Ecto neural progenitor cell (in vitro differentiated cells): ENCODE measurements around the gene SLC41A1.

Experiments used
- DNase-seq: peaks from one replicate; pipeline ENCODE4 v3.0.0-alpha.2; 2018; ENCODE audit warnings: low spot score

The SLC41A1 gene

DNA sequence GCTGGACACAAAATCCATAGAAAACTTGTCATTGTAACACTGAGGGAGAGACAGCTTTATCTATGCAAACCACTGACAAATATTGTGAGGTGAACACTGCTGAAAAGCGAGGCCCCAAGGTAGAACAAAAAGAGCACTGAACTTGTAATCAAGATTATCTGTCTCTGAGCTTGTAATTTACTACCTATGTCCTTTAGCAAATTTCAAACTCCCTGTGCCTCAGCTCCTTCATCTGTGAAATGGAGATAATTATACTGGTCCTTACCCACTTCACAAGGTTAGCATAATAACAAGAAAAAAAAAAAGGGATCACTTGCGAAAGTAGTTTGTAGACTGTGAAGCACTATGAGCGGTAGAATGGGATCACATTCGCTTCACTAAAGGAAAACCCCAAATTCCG lies 58.1 kb downstream of the SLC41A1 start:
- DNase-seq = no peak

DNA sequence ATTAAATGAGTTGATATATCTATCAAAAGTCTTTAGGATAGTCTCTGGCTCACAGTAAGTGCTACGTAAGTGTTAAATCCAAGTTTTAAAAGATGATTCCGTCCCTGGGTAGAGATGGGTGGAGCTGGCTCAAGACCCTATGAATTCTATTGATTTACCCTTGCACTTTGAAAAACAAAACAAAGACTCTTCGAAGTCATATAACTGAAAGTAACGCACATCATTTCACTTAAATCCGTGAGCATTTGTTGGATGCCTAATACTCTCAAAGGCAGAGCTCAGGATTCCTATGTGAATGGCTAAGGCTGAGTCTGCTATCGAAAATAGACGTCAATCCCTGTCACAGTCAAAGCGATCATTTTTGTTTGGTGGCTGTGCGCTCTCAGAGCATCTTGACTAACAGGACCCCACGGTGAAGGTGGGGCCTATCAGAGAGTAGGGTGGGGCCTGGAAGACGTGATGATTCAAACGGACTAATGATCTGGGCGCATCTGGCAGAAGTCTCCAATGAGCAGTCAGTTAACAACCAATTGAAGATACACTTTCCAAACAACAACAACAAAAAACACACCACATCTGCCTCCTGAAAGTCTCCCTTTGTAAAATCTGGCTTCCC lies 61.9 kb downstream of the SLC41A1 start:
- no peak for DNase-seq

DNA sequence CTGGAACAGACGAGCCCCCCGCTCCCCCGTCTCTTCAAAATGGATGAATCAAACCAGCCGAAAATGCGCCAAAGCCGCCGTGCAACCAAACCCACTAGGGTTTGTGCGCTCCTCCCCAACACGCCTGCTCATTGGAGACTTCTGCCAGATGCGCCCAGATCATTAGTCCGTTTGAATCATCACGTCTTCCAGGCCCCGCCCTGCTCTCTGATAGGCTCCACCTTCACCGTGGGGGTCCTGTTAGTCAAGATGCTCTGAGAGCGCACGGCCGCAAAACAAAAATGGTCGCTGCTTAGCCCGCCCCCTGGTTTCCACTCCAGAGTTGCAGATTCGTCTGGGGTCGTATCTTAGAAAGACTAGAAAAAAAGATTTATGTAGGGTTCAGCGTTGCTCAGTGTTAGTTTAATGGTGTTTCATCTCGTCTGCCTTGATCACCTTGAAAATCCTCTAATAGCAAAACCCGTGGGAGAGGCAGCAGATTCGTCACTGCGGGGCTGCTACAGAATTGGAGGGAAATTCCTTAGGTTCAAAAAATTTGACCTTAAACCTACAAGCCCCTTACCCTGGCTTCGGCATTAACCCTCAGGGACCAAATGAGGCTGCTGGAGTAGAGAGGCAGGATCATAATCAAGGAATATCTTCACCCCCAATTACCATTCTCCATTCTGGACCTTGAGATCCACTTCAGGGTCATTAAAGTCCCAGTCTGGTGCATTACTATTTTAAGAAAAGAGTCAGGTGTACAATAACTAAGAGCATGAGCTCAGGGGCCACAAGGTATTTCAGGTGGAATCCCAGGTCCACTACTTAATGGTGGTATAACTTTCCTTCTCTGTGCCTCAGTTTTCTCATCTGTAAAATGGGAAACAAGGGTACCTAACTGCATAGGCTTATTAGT lies 62.6 kb downstream of the SLC41A1 start, which contains the start of gene NUCKS1:
Gene NUCKS1, minus strand, starts transcription at position 45 of the 898 bp plus-strand sequence. CDS start 209 bp downstream, outside the sequence.
- peak; percentile 98 for DNase-seq

DNA sequence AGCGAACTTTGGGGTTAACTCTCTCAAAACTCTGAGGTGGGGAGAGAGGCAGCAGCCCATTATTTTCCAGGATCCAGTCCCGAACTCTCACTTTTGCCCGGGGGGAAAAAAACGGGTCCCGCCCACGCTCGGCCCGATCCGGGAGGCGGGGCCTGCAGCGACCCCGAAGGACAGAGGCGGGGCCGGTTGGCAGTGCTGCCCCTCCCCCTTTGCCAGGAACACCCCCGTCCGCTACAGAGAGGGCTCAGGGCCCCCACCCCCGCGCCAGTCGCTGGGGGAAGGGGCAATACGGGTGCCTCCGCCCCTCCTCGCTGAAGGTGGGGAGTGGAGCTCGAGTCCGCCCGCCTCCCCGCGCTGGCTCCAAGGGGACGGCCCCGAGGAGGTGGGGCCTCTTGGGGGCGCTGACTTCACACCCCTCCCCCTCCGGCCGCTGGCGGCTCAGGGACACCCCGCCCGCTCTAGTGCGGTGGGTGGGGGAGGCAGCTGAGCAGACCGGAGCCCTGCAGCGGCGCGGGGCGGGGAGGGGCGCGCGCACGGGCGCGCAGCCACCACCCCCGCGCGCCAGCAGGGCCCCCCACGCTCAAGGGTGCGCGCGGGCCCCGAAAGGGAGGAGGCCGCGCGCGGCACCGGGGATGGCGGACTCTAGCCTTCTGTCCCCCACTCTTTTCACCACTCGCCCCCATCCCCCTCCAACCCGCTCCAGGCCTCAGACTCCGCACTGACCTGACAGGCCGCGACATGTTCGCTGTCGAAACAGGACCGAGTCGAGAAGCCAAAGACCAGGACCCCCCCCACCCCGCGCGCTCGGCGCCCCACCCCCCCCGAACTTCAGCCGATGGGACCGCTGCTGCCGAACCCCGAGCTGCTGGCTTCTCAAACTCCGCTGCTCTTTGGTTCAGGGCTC lies 63.5 kb downstream of the SLC41A1 start:
- DNase-seq = peak; percentile 97

GRCh38 chr1:205748403-205749233 lies 64.4 kb downstream of the SLC41A1 start:
- DNase-seq = no peak

GRCh38 chr1:205746757-205747412 lies 66.1 kb downstream of the SLC41A1 start:
- no peak for DNase-seq

DNA sequence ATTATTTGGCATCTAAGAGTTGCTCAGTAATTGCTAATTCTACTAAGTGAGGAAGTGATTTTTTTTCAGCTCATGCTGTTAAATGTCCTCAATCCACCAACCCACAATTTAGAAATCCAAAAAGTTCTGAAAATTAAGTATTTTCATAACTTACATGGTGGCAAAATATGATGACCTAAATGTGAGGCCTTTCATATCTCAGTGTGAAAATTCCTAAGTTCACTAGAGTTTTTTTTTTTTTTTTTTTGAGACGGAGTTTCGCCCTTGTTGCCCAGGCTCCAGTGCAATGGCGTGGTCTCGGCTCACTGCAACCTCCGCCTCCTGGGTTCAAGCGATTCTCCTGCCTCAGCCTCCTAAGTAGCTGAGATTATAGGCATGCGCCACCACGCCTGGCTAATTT lies 68.6 kb downstream of the SLC41A1 start:
- DNase-seq = no peak

DNA sequence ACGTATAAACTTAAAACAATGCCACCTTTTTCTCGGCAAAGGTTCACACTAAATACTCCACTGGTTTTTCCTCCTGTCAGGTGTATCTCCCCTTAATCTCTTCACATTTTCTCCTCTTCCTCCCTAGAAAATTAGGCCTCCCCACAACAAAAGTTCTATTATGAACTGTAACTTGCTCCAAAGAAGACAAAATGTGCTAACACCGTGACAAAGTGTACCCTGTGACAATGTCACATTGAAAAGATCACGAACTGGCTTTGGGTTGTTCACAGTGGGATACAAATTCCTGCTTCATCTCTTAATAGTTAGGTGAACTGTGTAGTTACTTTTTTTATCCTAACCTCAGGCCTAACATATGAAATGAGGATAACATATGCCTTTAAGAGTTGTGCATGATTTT lies 69.0 kb downstream of the SLC41A1 start:
- DNase-seq = no peak

- DNase-seq = no peak
Measured at GRCh38 chr1:205741681-205742080, 71.3 kb downstream of the SLC41A1 start.

DNA sequence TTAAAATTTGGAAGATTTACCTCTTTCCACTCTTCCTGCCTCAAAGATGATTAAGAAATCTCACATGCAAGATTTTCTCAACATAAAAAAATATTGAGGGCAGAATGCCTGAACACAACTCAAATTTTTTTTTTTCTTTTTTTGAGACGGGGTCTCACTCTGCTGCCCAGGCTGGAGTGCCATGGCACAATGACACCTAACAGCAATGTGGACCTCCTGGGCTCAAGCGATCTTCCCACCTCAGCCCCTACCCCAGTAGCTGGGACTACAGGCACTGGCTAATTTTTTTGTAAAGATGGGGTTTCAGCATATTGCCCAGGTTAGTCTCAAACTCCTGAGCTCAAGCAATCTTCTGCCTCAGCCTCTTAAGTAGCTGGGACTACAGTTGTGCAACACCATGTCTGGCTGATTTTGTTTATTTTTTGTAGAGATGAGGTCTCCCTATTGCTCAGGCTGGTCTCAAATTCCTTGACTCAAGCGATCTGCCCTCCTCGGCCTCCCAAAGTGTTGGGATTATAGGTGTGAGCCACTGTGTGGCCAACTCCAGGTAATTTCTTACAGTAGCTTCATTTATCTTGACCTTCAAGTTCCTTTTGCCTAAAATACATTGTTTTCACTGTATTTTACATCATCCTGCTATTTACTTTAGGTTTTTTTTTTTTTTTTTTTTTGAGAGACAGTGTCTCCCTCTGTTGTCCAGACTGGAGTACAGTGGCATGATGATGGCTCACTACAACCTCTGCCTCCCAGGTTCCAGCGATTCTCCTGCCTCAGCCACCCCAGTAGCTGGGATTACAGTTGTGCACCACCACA lies 73.4 kb downstream of the SLC41A1 start:
- no peak for DNase-seq
